Right atrium auricular region (tissue), 2 donors: ENCODE data around the gene BCHE. TPM values are rescaled to one million over a fixed set of nuclear protein-coding genes. Genes with fewer than 3 reads are reported as not detected.

Experiments
- DNase-seq: peaks from one replicate; pipeline ENCODE4 v3.0.0-alpha.2; 2019; ENCODE audit warnings: low spot score
- H3K27ac ChIP-seq, 2 donors: fragments of 200-600 bp; sonication (generic); 1 replicate in 1 of 2; 2 replicates in 1 of 2; pipeline ENCODE4 v1.5.1; 2016 to 2019
- H3K27me3 ChIP-seq, 2 donors: fragments of 200-600 bp; sonication (generic); one replicate each; pipeline versions ENCODE4 v1.5.1 to v1.6.0; 2017 to 2019
- H3K36me3 ChIP-seq: fragments of 200-600 bp; sonication (generic); one replicate; pipeline ENCODE4 v1.5.1; 2016
- H3K4me1 ChIP-seq, 2 donors: fragments of 200-600 bp; sonication (generic); one replicate each; pipeline versions ENCODE4 v1.5.1 to v1.6.0; 2017 to 2019
- H3K4me3 ChIP-seq, 2 donors: fragments of 200-600 bp; sonication (generic); 1 replicate in 1 of 2; 2 replicates in 1 of 2; pipeline ENCODE4 v1.5.1; 2017 to 2019; ENCODE audit warnings: mild to moderate bottlenecking in 1 of 2, moderate library complexity in 1 of 2
- H3K9me3 ChIP-seq, 2 donors: fragments of 200-600 bp; sonication (generic); one replicate each; pipeline ENCODE4 v1.5.1; 2019
- total RNA-seq, 2 donors: library from RNA; depleted of rRNA; stranded (reverse); fragments of >200 nt; gene quantifications; one replicate each; pipeline ENCODE4 v1.1.0, GENCODE V29; 2016
- TF ChIP-seq, protein P1 (sequence below), 2 donors: fragments of 200-600 bp; sonication (generic); IDR thresholded peaks; one replicate each; pipeline ENCODE4 v1.5.1; 2019; ENCODE audit warnings: antibody characterized with exemption in 2 of 2

The BCHE gene
- total RNA-seq, 2 donors from 2014 or later = 13.5 to 31.8 TPM

DNA sequence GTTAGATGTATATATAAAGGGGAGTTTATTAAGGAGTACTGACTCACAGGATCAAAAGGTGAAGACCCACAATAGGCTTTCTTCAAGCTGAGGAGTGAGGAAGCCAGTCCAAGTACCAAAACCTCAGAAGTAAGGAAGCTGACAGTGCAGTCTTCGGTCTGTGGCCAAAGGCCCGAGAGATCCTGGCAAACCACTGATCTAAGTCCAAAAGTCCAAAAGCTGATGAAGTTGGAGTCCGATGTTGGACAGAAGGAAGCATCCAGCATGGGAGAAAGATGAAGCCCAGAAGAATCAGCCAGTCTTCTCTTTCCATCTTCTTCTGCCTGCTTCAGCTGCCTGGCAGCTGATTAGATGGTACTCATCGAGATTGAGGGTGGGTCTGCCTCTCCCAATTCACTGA is 107.5 kb downstream of the BCHE start:
- DNase-seq = no peak
- no peak overlapping the region for H3K27ac ChIP-seq
- no peaks in the 10 kb centered on the region for H3K9me3 ChIP-seq
- no peak overlapping the region for H3K4me3 ChIP-seq
- H3K27me3 ChIP-seq = no peaks in the 10 kb centered on the region
- no peaks in the 10 kb centered on the region for H3K36me3 ChIP-seq
- TF ChIP-seq, protein P1, sequence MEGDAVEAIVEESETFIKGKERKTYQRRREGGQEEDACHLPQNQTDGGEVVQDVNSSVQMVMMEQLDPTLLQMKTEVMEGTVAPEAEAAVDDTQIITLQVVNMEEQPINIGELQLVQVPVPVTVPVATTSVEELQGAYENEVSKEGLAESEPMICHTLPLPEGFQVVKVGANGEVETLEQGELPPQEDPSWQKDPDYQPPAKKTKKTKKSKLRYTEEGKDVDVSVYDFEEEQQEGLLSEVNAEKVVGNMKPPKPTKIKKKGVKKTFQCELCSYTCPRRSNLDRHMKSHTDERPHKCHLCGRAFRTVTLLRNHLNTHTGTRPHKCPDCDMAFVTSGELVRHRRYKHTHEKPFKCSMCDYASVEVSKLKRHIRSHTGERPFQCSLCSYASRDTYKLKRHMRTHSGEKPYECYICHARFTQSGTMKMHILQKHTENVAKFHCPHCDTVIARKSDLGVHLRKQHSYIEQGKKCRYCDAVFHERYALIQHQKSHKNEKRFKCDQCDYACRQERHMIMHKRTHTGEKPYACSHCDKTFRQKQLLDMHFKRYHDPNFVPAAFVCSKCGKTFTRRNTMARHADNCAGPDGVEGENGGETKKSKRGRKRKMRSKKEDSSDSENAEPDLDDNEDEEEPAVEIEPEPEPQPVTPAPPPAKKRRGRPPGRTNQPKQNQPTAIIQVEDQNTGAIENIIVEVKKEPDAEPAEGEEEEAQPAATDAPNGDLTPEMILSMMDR (IDR thresholded peaks at IDR 0.05) = no peak
- no peaks in the 10 kb centered on the region for H3K4me1 ChIP-seq

DNA sequence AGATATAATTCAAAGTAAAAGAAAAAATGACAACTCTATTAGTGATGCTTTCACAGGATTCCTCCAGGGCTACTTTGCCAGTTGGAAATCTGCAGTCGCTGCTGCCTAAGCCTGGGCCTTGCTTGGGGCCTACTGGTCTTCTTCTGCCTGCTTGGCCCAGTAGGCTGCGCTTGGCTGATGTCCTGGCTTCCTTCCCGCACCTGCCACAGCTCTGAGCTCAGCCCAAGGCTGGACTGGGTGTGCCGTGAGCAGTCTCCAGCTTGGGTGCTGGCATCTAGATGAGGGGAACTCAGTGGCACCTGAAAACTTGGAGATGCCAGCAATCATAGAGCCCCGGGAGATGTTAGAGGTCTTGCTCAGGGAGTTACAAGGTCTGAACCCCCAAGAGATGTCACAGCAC is 108.3 kb downstream of the BCHE start:
- no peak for DNase-seq
- Histone ChIP-seq H3K4me1 (no peaks in the 10 kb centered on the region), H3K9me3 (no peaks in the 10 kb centered on the region), H3K27ac (no peak overlapping the region), H3K36me3 (no peaks in the 10 kb centered on the region), H3K4me3 (no peak overlapping the region), H3K27me3 (no peaks in the 10 kb centered on the region)
- TF ChIP-seq, protein P1 (IDR thresholded peaks at IDR 0.05) = no peak

DNA sequence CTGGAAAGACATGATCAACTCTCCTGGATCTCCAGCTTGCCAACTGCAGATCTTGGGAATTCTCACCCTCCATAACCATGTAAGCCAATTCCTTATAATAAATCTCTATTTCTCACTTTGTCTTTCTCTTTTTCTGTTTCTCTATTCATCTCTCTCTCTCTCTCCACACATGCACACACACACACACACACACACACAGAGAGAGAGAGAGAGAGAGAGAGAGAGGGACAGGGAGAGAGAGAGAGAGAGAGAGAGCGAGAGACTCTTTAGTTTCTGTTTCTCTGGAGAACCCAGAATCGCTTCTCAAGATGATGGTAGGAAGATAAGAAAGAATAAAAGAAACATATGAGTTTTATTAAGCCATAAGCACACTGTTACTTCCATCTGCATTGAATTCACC is 111.9 kb downstream of the BCHE start:
- Histone ChIP-seq H3K36me3 (no peaks in the 10 kb centered on the region), H3K9me3 (peaks cover 0 to 5% of the 10 kb centered on the region in 2 donors), H3K27me3 (no peaks in the 10 kb centered on the region), H3K27ac (no peak overlapping the region), H3K4me3 (no peak overlapping the region), H3K4me1 (no peaks in the 10 kb centered on the region)
- TF ChIP-seq, protein P1 (IDR thresholded peaks at IDR 0.05) = no peak
- no peak for DNase-seq
